Neutrophil (primary cell): Measurements from ENCODE around the gene MT1B.

Experiments
- H3K27ac ChIP-seq: fragments of 200-600 bp; sonication (generic); 2 replicates; pipeline ENCODE4 v1.5.1; 2016; ENCODE audit warnings: mild to moderate bottlenecking, moderate library complexity
- H3K27me3 ChIP-seq: fragments of 200-600 bp; sonication (generic); 2 replicates; pipeline ENCODE4 v1.6.0; 2016; ENCODE audit warnings: mild to moderate bottlenecking
- H3K36me3 ChIP-seq: fragments of 200-600 bp; sonication (generic); 2 replicates; pipeline ENCODE4 v1.5.1; 2017
- H3K4me1 ChIP-seq, 2 experiments: fragments of 200-600 bp in 1 of 2; sonication (generic) in 1 of 2; 1 replicate in 1 of 2; 2 replicates in 1 of 2; pipeline versions ENCODE4 v1.5.1 to v1.6.1; 2013 to 2016; ENCODE audit warnings: low read depth in 1 of 2, low read length in 1 of 2, mild to moderate bottlenecking in 1 of 2, moderate library complexity in 1 of 2; ENCODE audit not compliant: control insufficient read depth in 1 of 2, insufficient read depth in 1 of 2
- H3K4me3 ChIP-seq, 2 experiments: fragments of 200-600 bp in 1 of 2; sonication (generic) in 1 of 2; 1 replicate in 1 of 2; 2 replicates in 1 of 2; pipeline ENCODE4 v1.5.1; 2013 to 2016; ENCODE audit warnings: low read depth in 1 of 2, low read length in 1 of 2, mild to moderate bottlenecking in 1 of 2, moderate library complexity in 1 of 2
- H3K9me3 ChIP-seq: fragments of 200-600 bp; sonication (generic); 2 replicates; pipeline ENCODE4 v1.5.1; 2016
- TF ChIP-seq, protein P1 (sequence below): fragments of 200-600 bp; sonication (generic); IDR thresholded peaks from 2 replicates; pipeline ENCODE4 v1.5.1; 2016; ENCODE audit warnings: antibody characterized with exemption

The MT1B gene

DNA sequence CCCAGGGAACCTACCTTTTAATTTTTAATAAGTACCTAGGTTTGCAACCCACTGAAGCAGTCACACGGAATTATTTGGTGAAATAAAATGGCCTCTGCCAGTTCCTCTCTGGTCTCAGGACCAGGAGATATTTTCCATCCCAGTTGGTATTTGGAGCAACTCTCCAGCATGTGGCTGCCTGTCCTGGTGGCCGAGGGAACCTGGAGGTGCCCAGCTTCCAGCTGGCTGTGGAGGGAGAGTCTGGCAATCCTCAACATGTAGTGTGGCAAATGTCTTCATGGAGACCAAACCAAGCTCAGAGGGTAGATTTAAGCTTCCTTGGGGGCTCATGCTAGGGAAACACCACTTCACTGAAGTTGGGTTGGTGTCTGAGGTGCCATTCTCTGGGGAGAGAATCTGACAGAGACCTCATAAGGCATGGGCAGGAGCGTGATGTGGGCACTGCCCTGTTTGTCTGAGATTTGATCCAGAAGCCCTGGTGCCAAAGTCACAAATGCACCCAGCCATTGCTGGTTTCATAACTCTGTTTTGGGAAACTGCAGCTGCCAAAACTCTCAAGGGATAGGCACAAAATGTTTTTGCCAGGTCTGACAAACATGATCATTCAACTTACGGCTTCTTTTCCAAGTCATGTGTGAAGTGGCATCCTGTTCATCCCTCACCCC, 33.4 kb downstream of the MT1B start:
- H3K27ac ChIP-seq, result no peak overlapping the region
- no peaks in the 10 kb centered on the region for H3K36me3 ChIP-seq
- H3K27me3 ChIP-seq, result peaks cover 31% of the 10 kb centered on the region
- H3K9me3 ChIP-seq, result no peaks in the 10 kb centered on the region
- peaks cover 15 to 22% of the 10 kb centered on the region in 2 experiments for H3K4me1 ChIP-seq
- TF ChIP-seq, protein P1, sequence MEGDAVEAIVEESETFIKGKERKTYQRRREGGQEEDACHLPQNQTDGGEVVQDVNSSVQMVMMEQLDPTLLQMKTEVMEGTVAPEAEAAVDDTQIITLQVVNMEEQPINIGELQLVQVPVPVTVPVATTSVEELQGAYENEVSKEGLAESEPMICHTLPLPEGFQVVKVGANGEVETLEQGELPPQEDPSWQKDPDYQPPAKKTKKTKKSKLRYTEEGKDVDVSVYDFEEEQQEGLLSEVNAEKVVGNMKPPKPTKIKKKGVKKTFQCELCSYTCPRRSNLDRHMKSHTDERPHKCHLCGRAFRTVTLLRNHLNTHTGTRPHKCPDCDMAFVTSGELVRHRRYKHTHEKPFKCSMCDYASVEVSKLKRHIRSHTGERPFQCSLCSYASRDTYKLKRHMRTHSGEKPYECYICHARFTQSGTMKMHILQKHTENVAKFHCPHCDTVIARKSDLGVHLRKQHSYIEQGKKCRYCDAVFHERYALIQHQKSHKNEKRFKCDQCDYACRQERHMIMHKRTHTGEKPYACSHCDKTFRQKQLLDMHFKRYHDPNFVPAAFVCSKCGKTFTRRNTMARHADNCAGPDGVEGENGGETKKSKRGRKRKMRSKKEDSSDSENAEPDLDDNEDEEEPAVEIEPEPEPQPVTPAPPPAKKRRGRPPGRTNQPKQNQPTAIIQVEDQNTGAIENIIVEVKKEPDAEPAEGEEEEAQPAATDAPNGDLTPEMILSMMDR, result no peak
- no peak overlapping the region for H3K4me3 ChIP-seq

DNA sequence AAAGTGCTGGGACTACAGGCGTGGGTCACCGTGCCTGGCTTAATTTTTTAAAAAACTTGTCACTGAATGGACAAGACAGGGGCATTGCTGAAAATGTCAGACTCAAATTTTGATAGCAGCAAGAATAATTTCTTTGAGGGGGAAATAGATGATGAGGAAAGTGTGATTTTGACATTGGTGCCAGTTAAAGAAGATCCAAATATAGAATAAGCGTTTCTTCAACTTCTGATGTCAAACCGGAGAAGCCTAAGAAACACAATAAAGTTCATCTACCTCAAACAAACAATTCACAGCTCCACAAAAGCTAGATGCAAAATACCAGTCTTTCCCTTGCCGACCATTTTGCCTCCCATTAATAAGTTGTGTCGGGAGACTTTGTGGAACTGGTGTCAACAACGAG, 35.1 kb downstream of the MT1B start:
- Histone ChIP-seq H3K27ac (no peak overlapping the region), H3K4me3 (no peak overlapping the region), H3K9me3 (no peaks in the 10 kb centered on the region), H3K27me3 (peaks cover 26% of the 10 kb centered on the region), H3K36me3 (no peaks in the 10 kb centered on the region), H3K4me1 (peaks cover 10 to 13% of the 10 kb centered on the region in 2 experiments)
- TF ChIP-seq, protein P1, result no peak

DNA sequence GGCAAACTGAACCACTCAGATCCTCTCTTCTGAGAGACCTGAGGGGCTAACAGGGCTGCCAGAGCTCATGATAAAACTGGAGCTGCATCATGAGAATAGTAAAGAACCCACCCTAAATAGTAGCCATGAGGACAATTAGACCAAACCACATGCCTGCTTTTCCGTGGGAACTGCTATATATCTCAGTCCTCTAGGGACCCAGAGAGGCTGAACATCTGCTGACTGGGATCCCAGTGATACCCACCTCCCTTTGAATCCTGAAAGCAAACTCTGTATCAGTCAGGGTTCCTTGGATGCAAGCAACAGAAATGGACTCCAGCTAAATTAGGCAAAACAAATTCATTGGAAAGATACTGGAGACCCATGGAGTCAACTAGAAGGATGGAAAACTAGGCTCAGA, 37.1 kb downstream of the MT1B start:
- no peak overlapping the region for H3K4me3 ChIP-seq
- H3K36me3 ChIP-seq, result no peaks in the 10 kb centered on the region

DNA sequence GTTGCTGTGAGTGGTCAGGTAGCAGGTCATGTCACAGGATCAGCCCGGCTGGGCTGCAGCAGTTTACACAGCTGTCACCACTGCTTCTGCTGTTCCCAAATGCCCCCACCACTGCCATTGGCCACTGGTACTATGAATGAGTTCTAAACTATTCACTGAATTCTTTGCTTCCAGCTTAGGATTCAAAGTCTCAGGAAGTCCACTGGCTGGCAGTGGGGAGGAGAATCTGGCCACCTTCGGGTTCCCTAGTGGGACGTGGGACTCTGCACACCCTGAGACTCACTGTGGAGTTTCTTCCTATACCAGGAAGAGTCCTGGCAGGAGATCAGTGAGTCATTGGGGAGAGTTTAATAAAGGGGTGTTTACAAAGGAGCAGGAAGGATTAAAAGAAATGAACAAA, 37.5 kb downstream of the MT1B start:
- H3K9me3 ChIP-seq, result no peaks in the 10 kb centered on the region
- no peaks in the 10 kb centered on the region for H3K36me3 ChIP-seq
- H3K27me3 ChIP-seq, result peaks cover 7% of the 10 kb centered on the region
- H3K4me1 ChIP-seq, result no peaks in the 10 kb centered on the region
- no peak overlapping the region for H3K27ac ChIP-seq
- no peak overlapping the region for H3K4me3 ChIP-seq
- TF ChIP-seq, protein P1, result no peak

More for the DNA sequence above, 37.1 kb downstream of the MT1B start:
- H3K27ac ChIP-seq, result no peak overlapping the region
- H3K27me3 ChIP-seq, result peaks cover 8% of the 10 kb centered on the region
- no peaks in the 10 kb centered on the region for H3K4me1 ChIP-seq
- TF ChIP-seq, protein P1, result no peak
- H3K9me3 ChIP-seq, result no peaks in the 10 kb centered on the region

DNA sequence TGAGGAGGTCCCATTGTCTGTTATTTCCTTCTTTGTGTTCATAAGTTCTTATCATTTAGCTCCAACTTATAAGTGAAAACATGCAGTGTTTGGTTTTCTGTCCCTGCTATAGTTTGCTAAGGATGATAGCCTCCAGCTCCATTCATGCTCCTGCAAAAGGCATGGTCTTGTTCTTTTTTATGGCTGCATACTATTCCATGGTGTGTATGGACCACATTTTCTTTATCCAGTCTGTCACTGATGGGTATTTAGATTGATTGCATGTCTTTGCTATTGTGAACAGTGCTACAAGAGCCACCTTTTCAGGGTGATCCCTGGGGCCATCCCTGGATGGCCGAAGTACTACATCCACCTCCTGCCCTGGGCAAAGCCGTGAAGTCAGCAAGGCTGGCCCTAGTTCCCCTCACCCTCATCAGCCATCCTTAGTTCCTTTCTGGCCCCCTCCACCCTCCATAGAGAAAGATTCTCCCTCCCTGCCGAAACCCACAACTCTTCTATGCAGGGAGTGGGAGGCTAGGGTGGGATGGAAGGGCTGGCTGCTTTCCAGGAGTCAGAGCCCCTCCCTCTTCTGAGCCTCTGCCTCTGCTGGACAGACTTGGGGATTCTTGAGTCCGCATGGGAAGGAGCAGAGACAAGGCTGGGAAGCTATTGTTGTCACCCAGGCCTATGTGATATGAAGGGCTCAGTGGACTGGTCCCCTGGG, 38.9 kb downstream of the MT1B start:
- H3K36me3 ChIP-seq, result no peaks in the 10 kb centered on the region
- H3K4me1 ChIP-seq, result no peaks in the 10 kb centered on the region
- TF ChIP-seq, protein P1, result no peak
- H3K9me3 ChIP-seq, result no peaks in the 10 kb centered on the region
- H3K27ac ChIP-seq, result no peak overlapping the region
- H3K27me3 ChIP-seq, result no peaks in the 10 kb centered on the region
- no peak overlapping the region for H3K4me3 ChIP-seq
